PFSK-1 (cell line): ENCODE measurements around the gene ERN1.

ENCODE experiments used
- POLR2AphosphoS5 ChIP-seq: IDR thresholded peaks from 2 replicates; pipeline ENCODE4 v1.6.1; 2012; ENCODE audit warnings: low read depth, mild to moderate bottlenecking, control low read depth, low read length, moderate library complexity
- REST ChIP-seq, 2 experiments: IDR thresholded peaks; 2 replicates each; pipeline versions ENCODE4 v1.6.1 to v1.8.0; 2011 to 2012; ENCODE audit warnings: low read depth in 2 of 2, low read length in 2 of 2, control low read depth in 1 of 2, inconsistent platforms in 1 of 2, mild to moderate bottlenecking in 1 of 2, moderate library complexity in 1 of 2; ENCODE audit not compliant: insufficient read depth in 1 of 2
- SIN3A ChIP-seq: IDR thresholded peaks from 2 replicates; pipeline ENCODE4 v1.6.1; 2012; ENCODE audit warnings: mild to moderate bottlenecking, low read length, moderate library complexity, borderline replicate concordance; ENCODE audit not compliant: insufficient read depth

DNA sequence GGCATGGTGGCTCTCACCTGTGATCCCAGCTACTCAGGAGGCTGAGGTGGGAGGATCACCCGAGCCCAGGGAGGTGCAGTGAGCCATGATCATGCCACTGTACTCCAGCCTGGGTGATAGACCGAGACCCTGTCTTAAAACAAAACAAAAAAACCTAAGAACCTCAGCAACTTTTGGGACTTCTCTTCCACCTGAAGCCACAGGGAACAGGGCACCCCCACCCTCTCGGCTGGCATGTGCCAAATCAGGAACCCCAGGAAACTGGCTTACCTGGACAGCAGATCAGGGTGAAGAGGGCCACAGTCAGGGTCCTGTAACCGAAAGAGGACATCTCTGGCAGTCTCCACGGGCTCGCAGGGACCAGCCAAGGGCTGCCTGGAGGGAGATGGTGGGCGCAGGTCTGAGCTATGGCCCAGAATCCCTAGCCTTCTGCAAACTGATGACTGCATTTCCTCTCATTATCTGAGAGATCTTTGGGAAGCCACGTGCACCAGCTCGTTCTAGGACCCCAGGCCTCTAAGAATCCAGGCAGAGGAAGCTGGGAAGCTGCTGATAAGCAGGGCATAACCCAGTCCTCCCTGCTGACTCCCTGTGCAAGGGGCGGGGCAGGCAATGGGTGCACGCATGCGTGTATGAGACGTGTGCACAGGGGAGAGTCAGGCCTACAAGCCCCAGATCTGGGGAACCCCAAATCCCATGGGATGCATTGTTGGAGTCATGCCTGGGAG, 123.4 kb downstream of the ERN1 start:
- TF ChIP-seq POLR2AphosphoS5 (no peak), REST (IDR thresholded peaks at IDR 0.05; ENCODE audit: insufficient read depth in 1 of 2, low read depth in 2 of 2, low read length in 2 of 2) (no peak), SIN3A (no peak)
